ENCODE results near the gene MAG. TPM values are rescaled to one million over a fixed set of nuclear protein-coding genes. Genes with fewer than 3 reads are reported as not detected.

The MAG gene
- total RNA-seq, 1 experiment from 2014 or later: 0.41 TPM

DNA sequence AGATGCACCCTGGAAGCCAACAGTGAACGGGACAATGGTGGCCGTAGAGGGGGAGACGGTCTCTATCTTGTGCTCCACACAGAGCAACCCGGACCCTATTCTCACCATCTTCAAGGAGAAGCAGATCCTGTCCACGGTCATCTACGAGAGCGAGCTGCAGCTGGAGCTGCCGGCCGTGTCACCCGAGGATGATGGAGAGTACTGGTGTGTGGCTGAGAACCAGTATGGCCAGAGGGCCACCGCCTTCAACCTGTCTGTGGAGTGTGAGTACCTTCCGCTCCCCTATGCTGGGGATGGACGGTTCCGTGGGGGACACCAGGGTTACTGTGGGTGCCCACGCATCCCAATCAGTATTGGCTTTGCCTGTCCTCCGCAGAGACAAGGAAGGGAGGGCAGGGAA lies 10.5 kb downstream of the MAG start:
- POLR2A ChIA-PET: no interaction called here
- no peaks in the 10 kb centered on the region for H3K36me3 ChIP-seq (ENCODE audit: control insufficient read depth, insufficient read depth, low read length)
- Mint-ChIP-seq H3K9me3 (ENCODE audit: unreplicated experiment) (no peaks in the 10 kb centered on the region), H3K4me1 (ENCODE audit: low read depth, unreplicated experiment) (no peaks in the 10 kb centered on the region), H3K36me3 (ENCODE audit: insufficient read depth, unreplicated experiment) (no peaks in the 10 kb centered on the region), H3K27ac (ENCODE audit: unreplicated experiment) (no peak overlapping the region), H3K4me3 (ENCODE audit: unreplicated experiment) (no peak overlapping the region), H3K27me3 (ENCODE audit: insufficient read depth, unreplicated experiment) (no peaks in the 10 kb centered on the region)
- DNase-seq: no peak
- H3K4me1 ChIP-seq: peaks cover 7% of the 10 kb centered on the region; the same call in 1 of the 2 replicates
- TF ChIP-seq, protein P1, sequence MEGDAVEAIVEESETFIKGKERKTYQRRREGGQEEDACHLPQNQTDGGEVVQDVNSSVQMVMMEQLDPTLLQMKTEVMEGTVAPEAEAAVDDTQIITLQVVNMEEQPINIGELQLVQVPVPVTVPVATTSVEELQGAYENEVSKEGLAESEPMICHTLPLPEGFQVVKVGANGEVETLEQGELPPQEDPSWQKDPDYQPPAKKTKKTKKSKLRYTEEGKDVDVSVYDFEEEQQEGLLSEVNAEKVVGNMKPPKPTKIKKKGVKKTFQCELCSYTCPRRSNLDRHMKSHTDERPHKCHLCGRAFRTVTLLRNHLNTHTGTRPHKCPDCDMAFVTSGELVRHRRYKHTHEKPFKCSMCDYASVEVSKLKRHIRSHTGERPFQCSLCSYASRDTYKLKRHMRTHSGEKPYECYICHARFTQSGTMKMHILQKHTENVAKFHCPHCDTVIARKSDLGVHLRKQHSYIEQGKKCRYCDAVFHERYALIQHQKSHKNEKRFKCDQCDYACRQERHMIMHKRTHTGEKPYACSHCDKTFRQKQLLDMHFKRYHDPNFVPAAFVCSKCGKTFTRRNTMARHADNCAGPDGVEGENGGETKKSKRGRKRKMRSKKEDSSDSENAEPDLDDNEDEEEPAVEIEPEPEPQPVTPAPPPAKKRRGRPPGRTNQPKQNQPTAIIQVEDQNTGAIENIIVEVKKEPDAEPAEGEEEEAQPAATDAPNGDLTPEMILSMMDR (IDR thresholded peaks at IDR 0.05; ENCODE audit: insufficient read depth in 1 of 2, low read depth in 1 of 2, low read length in 1 of 2, severe bottlenecking in 1 of 2, unreplicated experiment in 1 of 2): no peak
- H3K9me3 ChIP-seq: no peaks in the 10 kb centered on the region
- H3K27me3 ChIP-seq (replicated peaks; ENCODE audit: control insufficient read depth, insufficient read depth, low read length): no peaks in the 10 kb centered on the region
- CTCF ChIA-PET: no interaction called here
- H3K4me3 ChIP-seq (ENCODE audit: low read depth, low read length): no peak overlapping the region
- intact Hi-C loops (cut with micrococcal nuclease; ENCODE audit: unreplicated experiment): no loop called here
- no TSS peak for BruUV-seq (replicated peaks)

DNA sequence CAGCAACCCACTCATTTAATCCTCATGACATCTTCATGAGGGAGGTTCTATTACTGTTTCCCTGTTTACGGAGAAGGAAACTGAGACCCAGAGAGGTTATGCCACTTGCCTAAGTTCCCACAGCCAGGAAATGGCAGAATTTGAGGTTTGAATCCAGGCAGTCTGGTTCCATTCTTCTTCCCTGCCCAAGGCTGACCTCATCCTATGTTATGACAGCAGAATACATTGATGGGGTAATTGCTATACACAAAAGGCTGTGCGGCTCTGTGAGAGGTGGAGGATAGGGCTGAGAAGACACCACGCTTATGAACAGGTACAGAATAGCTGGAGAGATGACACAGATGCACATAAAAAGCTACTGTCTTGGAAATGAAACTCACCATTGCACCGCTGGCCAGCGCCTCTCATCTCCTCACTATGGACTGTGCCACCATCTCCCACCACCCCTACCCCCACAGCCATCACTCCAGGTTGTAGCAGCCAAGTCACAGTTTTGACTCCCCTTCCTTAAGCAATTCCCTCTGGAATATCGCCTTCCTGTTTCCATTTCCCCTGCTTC lies 11.5 kb downstream of the MAG start:
- Mint-ChIP-seq H3K36me3 (ENCODE audit: insufficient read depth, unreplicated experiment) (no peaks in the 10 kb centered on the region), H3K4me3 (ENCODE audit: unreplicated experiment) (no peak overlapping the region), H3K27me3 (ENCODE audit: insufficient read depth, unreplicated experiment) (no peaks in the 10 kb centered on the region), H3K4me1 (ENCODE audit: low read depth, unreplicated experiment) (no peaks in the 10 kb centered on the region), H3K27ac (ENCODE audit: unreplicated experiment) (no peak overlapping the region), H3K9me3 (ENCODE audit: unreplicated experiment) (no peaks in the 10 kb centered on the region)
- ChIA-PET CTCF (no interaction called here), POLR2A (no interaction called here)
- BruUV-seq (replicated peaks): no TSS peak
- Histone ChIP-seq H3K4me1 (peaks cover 7% of the 10 kb centered on the region; the same call in 1 of the 2 replicates), H3K9me3 (no peaks in the 10 kb centered on the region), H3K36me3 (ENCODE audit: control insufficient read depth, insufficient read depth, low read length) (no peaks in the 10 kb centered on the region), H3K27me3 (replicated peaks; ENCODE audit: control insufficient read depth, insufficient read depth, low read length) (no peaks in the 10 kb centered on the region), H3K4me3 (ENCODE audit: low read depth, low read length) (no peak overlapping the region)
- no peak for DNase-seq
- intact Hi-C loops (cut with micrococcal nuclease; ENCODE audit: unreplicated experiment): no loop called here
- TF ChIP-seq, protein P1 (IDR thresholded peaks at IDR 0.05; ENCODE audit: insufficient read depth in 1 of 2, low read depth in 1 of 2, low read length in 1 of 2, severe bottlenecking in 1 of 2, unreplicated experiment in 1 of 2): no peak

DNA sequence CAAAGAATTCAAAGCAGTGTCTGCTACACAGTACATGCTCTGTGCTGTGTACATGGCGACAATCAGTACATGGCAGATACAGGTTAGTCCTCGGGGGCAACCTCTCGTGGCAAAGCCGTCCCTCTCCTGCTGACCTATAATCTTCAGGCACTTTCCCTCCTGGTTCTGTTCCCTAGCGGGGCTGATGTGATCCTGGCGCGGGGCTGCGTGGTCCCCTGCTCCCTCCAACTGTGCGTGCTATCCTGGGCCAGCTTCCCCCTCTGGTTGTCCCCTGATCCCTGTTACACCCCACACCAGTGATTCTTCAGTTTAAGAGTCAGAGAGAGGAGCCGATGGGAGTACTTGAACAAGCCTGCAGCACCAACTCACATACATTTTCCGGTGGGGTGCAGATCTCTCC lies 12.1 kb downstream of the MAG start:
- Mint-ChIP-seq H3K27me3 (ENCODE audit: insufficient read depth, unreplicated experiment) (no peaks in the 10 kb centered on the region), H3K27ac (ENCODE audit: unreplicated experiment) (no peak overlapping the region), H3K4me1 (ENCODE audit: low read depth, unreplicated experiment) (peaks cover 4% of the 10 kb centered on the region), H3K9me3 (ENCODE audit: unreplicated experiment) (no peaks in the 10 kb centered on the region), H3K36me3 (ENCODE audit: insufficient read depth, unreplicated experiment) (no peaks in the 10 kb centered on the region), H3K4me3 (ENCODE audit: unreplicated experiment) (no peak overlapping the region)
- Histone ChIP-seq H3K27me3 (replicated peaks; ENCODE audit: control insufficient read depth, insufficient read depth, low read length) (no peaks in the 10 kb centered on the region), H3K4me1 (peaks cover 11% of the 10 kb centered on the region), H3K4me3 (ENCODE audit: low read depth, low read length) (no peak overlapping the region), H3K9me3 (no peaks in the 10 kb centered on the region), H3K36me3 (ENCODE audit: control insufficient read depth, insufficient read depth, low read length) (no peaks in the 10 kb centered on the region)
- DNase-seq: no peak
- ChIA-PET POLR2A (no interaction called here), CTCF (interaction anchor here (0.6 kb wide), 1 partner anchor 20 kb away, joined by 7 read pairs; no protein-coding TSS in a partner anchor)
- TF ChIP-seq, protein P1 (IDR thresholded peaks at IDR 0.05; ENCODE audit: insufficient read depth in 1 of 2, low read depth in 1 of 2, low read length in 1 of 2, severe bottlenecking in 1 of 2, unreplicated experiment in 1 of 2): no peak
- intact Hi-C loops (cut with micrococcal nuclease; ENCODE audit: unreplicated experiment): no loop called here
- no TSS peak for BruUV-seq (replicated peaks)
